ENCODE results near the gene NUP54.

NUP54 gene

GRCh38 chr4:76148142-76148865 is at the start of gene NUP54:
TSS of gene NUP54 (minus strand) at chr4:76148397. CDS start at chr4:76148374, 23 bp downstream.
- peak; percentile 97 for DNase-seq

DNA sequence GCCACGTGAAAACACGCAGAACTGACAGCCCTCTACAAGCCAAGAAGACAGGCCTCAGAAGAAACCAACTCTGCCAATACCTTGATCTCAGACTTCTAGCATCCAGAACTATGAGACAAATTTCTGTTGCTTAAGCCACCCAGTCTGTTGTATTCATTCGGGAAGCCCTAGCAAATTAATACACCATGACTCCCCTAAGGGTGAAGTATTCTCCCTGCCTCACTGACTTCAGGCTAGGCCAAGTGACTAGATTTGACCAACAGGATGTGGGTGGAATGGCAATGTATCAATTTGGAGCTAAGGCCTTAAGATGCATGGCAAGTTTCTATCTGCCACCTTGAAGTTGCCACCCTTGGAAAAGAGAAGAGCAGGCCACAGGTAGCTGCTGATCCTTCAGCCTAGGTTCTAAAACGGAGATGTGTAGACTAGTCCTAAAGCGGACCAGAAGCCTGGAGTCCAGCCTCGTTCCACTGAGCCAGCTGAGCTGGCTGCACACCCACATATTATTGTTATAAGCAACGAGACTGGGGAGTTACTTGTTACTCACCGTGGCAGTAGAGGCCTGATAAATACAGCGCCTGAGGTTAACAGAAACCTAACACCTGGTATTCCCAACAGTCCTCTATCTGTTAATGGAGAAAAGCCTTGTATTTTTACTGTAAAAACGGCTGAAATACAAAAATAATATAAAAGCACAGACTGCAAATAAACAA is 49.0 kb upstream of the NUP54 start:
- DNase-seq, result no peak

DNA sequence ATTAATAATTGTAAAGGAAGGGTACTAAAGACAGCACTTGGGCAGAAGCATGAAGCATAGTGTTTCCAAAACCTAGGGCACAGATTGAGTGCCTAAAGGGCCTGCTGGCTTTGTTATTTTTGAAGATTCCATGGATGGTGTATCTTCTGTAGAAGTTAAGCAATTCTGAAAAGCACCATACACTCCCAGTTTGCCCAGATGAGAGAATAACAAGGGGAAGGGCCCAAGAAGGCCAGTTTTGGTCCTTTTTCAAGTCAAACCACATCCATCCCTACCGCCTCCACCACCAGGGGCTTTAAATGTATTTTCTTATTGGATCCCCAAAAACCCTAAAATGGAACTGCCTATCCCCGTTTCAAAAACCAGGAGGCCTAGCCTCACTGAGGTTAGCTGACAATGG is 48.2 kb upstream of the NUP54 start:
- no peak for DNase-seq

- no peak for DNase-seq
Measured at GRCh38 chr4:76195326-76195725, 47.1 kb upstream of the NUP54 start.

- no peak for DNase-seq
Measured at GRCh38 chr4:76194325-76194724, 46.1 kb upstream of the NUP54 start.

GRCh38 chr4:76192236-76192635 is 44.0 kb upstream of the NUP54 start:
- no peak for DNase-seq

- DNase-seq, result no peak
Measured at GRCh38 chr4:76188557-76188956, 40.4 kb upstream of the NUP54 start.

GRCh38 chr4:76188149-76188548 is 40.0 kb upstream of the NUP54 start:
- DNase-seq, result no peak

DNA sequence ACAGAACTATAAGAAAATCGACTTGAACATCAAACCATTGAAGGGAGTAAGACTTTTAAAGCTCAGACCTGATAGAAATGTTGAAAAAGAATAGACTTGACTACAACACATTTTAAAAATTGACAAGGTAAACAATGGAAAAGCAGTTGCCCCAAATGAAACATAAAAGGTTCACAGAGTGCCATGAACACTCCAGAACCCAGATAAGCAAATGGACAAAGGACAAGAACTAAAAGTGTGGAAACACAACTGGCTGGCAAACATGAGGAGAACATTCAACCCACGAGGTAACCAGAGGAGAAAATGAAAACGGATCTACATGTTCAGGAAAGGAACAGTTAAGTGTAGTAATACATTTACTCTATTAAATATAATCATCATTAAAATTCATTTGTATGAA is 39.0 kb upstream of the NUP54 start:
- no peak for DNase-seq

DNA sequence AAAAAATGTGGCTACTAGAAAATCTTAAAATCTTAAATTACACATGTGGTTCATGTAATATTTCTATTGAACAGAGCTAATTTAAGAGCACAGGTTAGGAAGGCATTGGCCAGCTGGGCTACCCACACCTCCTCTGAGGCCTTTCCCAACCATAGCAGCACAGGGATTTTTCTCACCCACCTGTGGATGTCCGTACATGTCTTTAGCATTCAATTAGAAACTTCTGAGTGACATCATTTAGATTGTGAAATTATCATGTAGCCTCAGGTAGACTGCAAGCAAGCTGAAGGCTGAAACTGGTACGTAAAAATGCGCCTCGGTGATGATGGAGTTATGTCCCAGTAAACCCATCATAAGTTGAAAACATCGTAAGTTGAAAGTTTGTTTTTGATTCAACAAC is 34.3 kb upstream of the NUP54 start:
- no peak for DNase-seq

GRCh38 chr4:76179398-76180318 is 31.5 kb upstream of the NUP54 start:
- peak; percentile 67 for DNase-seq

- no peak for DNase-seq
Measured at GRCh38 chr4:76178296-76178695, 30.1 kb upstream of the NUP54 start.

DNA sequence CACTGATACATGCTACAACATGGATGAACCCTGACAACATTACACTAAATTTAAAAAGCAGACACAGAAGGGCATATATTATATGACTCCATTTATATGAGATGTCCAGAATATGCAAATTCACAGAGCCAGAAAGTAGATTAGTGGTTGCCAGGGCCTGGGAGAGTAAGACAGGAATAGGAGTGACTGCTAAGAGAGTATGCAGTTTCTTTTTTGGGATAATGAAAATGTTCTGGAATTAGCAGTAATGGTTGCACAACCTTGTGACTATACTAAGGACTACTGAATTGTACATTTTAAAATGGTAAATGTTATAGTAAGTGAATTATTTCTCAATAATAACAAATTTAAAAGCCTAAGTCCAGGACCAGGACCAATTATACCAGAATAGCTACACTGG is 29.5 kb upstream of the NUP54 start:
- no peak for DNase-seq

DNA sequence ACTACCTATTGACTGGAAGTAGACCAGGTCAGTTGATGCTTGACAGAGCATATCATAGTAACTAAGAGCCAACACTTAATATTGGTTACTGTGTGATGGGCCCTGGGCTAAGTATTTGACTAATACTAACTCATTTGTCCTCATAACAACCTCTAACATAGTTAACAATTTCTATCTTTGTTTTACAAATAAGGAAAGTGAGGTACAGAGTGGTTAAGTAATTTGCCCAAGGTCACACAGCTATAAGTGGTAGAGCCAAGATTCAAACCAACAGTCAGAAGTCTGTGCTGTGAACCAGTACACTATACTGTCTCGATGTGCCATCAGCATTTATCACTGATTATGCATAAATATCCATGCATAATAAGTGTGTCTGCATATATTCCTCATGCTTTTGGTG is 27.1 kb upstream of the NUP54 start:
- no peak for DNase-seq

GRCh38 chr4:76174216-76174615 is 26.0 kb upstream of the NUP54 start:
- no peak for DNase-seq

GRCh38 chr4:76168688-76169087 is 20.5 kb upstream of the NUP54 start:
- DNase-seq, result no peak

DNA sequence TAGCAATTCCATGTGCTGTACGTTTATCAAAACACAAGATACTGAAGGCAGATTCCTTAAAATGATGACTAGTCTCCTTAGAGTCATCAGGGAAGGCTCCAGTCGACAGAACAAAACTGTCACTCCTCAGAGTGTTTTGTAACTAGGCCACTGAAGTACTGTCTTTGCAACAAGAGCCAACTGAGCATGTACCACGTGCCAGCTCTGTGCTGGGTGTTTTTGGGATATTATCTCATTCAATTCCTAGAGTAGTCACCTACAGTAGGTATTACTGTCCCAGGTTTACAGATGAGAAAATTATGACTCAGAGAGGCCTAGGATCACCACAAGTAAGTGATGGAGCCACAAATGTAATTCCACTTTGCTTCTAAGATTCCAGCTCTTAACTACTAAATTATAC is 18.3 kb upstream of the NUP54 start:
- no peak for DNase-seq

GRCh38 chr4:76160355-76160754 is 12.2 kb upstream of the NUP54 start:
- DNase-seq, result no peak

- DNase-seq, result no peak
Measured at GRCh38 chr4:76156635-76157034, 8.4 kb upstream of the NUP54 start.

DNA sequence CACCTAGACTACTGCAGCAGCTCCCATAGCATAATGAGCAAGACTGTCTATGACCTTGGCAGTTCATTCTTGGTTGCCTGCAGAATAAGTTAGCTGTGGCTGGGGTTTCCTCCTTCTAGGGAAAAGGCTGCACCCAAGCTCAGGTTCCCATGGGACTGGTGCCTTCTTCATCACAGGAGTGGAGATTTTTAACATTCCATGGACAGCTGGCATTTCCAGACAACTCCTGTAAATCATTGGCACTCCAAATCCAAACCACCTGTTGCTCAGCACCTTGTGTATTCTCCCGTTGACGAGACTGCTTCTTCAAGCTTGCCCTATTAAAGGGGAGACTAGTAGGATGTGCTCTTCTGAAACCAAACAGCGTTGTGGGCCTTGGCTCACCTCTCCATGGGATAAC is 7.8 kb upstream of the NUP54 start:
- DNase-seq, result no peak

DNA sequence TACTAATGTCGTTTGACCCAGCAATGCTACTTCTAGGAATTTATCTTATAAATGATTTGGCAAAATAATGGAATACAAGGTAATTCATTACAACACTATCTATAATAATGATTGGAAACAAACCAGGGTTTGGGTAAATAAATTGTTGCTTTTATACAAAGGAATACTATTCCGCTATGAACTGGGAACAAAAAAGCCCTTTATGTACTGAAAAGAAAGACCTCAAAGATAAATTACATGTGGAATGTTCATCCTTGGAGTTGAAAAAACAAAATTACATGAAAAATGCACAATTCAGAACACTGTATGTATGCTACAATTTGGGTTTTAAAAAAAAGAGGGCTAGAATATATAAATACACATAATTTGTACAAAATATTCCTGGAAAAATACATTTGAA is 5.2 kb upstream of the NUP54 start:
- DNase-seq, result no peak

DNA sequence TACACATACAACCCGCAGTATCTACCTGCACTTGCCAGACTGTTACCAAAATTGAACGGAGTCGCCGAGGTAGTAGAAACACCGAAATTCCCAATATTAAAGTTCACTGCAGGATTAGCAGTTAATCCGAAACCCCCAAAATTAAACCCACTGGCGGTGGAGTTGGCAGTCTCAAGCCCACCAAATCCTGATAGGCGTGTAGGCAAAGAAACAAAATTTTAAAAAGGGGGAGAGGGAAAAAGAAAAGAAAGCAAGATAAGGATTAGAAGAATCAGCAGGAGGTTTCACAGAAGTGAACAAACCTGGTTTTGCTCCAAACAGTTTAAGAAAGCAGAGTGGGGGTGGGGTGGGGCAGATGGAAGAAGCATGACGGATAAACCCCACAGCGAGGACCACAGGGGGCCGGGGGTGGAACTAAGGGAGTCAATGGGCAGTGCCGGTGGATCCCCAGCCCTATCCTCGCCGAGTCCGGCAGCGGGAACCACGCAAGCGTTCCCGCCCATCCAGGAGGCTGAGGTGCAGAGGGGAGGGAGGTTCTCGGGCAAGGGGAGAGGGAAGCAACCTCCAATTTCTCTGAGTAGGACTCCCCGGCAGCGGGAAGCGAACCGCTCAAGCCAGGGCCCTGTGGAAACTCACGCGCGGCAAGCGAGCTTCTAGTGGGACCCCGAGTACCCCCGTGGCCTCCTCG is 599 bp downstream of the NUP54 start:
- peak; percentile 82 for DNase-seq

GRCh38 chr4:76144546-76144945 is 3.7 kb downstream of the NUP54 start:
- DNase-seq, result no peak

All from right hindlimb (tissue), 1 donor.